ENCODE measurements around the gene ADAMTS16.

ADAMTS16 gene

DNA sequence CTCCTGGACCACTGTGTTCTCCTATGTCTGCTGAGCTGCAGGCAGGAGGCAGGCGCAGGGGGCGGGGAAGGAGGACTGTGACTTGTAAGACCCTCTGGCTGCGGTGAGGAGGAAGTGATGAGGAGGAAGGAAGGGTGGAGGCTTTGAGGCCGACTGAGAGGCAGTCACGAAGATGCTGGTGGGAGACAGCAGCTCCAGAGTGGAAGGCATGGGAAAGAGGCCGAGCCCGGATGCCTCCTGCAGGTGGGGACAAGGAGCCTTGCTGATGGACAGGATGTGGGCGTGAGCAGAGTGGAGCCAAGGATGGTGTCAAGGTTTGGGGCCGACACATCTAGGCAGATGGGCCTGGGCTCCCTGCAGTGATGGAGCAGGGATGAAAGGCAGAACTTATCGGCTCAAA lies 208.0 kb downstream of the ADAMTS16 start:
- no peak for DNase-seq (ENCODE audit: low read depth)

GRCh38 chr5:5348576-5348975 lies 208.4 kb downstream of the ADAMTS16 start:
- DNase-seq (ENCODE audit: low read depth), result no peak

DNA sequence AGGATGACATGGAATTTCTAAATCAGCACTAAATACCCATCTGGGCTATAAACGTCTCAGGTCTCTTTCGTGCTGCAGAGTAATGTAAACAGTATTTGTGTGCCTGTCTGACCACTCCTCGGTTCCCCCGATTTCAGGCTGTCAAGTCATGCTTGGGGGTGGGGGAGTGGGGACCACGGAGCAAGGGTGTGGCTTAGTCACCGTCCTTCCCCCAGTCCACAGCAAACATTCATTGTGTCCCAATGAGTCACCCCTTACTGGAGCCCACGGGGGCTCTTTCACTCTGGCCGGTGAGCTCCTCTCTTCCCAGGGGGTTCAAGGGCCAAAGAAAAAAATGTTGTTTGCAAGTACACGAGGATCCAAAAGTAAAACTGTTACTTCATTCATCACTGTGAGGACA lies 210.0 kb downstream of the ADAMTS16 start:
- no peak for DNase-seq (ENCODE audit: low read depth)

GRCh38 chr5:5351288-5351979 lies 211.3 kb downstream of the ADAMTS16 start:
- no peak for DNase-seq (ENCODE audit: low read depth)

- no peak for DNase-seq (ENCODE audit: low read depth)
These were observed 212.5 kb downstream of the ADAMTS16 start for GRCh38 chr5:5352675-5353074.

- DNase-seq (ENCODE audit: low read depth), result no peak
These were observed 213.6 kb downstream of the ADAMTS16 start for GRCh38 chr5:5353681-5354080.

GRCh38 chr5:5356765-5357164 lies 216.6 kb downstream of the ADAMTS16 start:
- DNase-seq (ENCODE audit: low read depth), result no peak

DNA sequence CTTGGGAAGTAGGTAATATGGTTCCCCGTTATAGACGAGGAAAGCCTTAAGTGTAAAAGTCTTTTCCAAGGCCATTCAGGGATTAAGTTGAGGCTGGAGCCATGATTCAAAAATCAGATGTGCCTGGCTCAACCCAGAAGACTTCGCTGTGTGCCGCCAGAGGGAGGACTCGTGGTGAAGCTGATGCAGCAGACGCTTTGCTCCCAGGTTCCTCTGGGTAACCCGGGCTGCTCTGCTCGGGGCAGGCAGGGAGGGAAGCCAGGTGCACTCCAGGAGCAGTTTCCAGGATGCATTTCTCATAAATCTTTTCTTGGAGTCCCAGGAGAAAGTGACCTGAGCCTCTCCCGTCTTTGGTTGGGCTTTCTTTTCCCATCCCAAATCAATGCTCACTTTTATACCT lies 219.5 kb downstream of the ADAMTS16 start:
- DNase-seq (ENCODE audit: low read depth), result no peak

DNA sequence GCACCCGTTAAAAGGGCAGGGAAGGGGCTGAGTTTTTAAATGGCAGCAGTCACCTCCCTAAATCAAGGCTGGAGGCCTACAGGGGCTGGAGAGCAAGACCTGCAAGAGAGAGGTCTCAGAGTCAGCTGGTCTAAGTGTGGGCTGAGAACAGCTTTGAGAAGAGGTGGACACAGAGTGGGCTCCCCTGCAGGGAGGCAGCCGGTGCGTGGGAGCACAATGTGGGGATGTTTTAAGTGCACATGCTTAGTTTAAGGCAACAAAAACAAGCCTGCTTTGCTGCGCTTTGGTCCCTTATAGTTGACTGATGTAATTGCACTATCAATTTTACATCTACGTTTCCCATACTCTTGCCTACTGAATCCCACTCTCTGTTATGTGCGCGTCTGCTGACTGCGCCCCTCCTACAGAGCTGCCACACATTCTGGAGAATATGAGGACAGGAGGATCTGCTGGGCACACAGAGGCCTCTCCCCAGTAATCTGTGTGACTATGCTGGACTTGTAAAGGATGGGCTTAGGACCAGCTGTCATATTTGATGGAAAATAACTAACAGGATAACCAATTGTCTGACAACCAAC lies 220.3 kb downstream of the ADAMTS16 start:
- no peak for DNase-seq (ENCODE audit: low read depth)

- DNase-seq (ENCODE audit: low read depth), result no peak
These were observed 220.9 kb downstream of the ADAMTS16 start for GRCh38 chr5:5360941-5361520.

DNA sequence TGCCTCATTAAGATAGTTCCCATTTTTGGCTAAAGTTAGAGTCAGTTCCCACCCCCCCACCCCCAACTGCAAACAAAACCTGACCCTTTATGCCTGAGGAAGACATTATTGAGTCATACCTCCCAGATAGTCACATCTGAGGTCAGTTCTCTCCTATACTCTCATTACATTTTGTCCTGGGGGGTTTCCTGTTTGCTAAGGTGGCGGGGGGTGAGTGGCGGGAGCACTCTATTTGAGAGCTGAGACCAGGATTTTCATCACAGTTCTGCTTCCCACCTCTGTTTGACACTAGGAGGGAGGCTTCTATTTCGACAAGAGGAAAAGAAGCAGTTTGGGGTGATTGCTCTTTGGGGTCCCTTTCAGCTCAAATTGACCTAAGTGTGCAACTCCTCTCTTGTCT lies 222.9 kb downstream of the ADAMTS16 start:
- no peak for DNase-seq (ENCODE audit: low read depth)

GRCh38 chr5:5364932-5365331 lies 224.8 kb downstream of the ADAMTS16 start:
- DNase-seq (ENCODE audit: low read depth), result no peak

- no peak for DNase-seq (ENCODE audit: low read depth)
These were observed 227.6 kb downstream of the ADAMTS16 start for GRCh38 chr5:5367739-5368138.

GRCh38 chr5:5369051-5369605 lies 229.0 kb downstream of the ADAMTS16 start:
- no peak for DNase-seq (ENCODE audit: low read depth)

All from stimulated activated CD8-positive, alpha-beta memory T cell treated with anti-CD3 and anti-CD28 coated beads, Interleukin-4, amount 100 ng/mL, for 24 hours (primary cell).